Spinal cord (tissue), 10 donors: Measurements from ENCODE around the gene RMI2. TPM values are rescaled to one million over a fixed set of nuclear protein-coding genes. Genes with fewer than 3 reads are reported as not detected.
A peak's percentile ranks its signal among the peaks of the same experiment; 100 is the strongest.

Experiments used
- DNase-seq, 6 donors: peaks; one replicate each; pipeline versions ENCODE4 v3.0.0 to v3.0.0-alpha.2; 2013 to 2015; ENCODE audit warnings: low spot score in 6 of 6, low read depth in 4 of 6
- H3K27ac ChIP-seq: one replicate; pipeline ENCODE4 v1.5.1; 2013; ENCODE audit warnings: low read depth, low read length, control low read depth
- H3K27me3 ChIP-seq: one replicate; pipeline ENCODE4 v1.6.1; 2013; ENCODE audit warnings: low read length; ENCODE audit not compliant: control insufficient read depth, insufficient read depth
- H3K36me3 ChIP-seq: one replicate; pipeline ENCODE4 v1.6.1; 2013; ENCODE audit warnings: low read length; ENCODE audit not compliant: control insufficient read depth, insufficient read depth
- H3K4me1 ChIP-seq: one replicate; pipeline ENCODE4 v1.6.1; 2013; ENCODE audit warnings: low read length; ENCODE audit not compliant: control insufficient read depth, insufficient read depth
- H3K4me3 ChIP-seq: one replicate; pipeline ENCODE4 v1.5.1; 2013; ENCODE audit warnings: low read depth, low read length, control low read depth
- H3K9me3 ChIP-seq: one replicate; pipeline ENCODE4 v1.6.1; 2013; ENCODE audit warnings: low read length; ENCODE audit not compliant: control insufficient read depth, insufficient read depth
- WGBS: methylation state at CpG from one replicate; pipeline ENCODE4 v1.1.5; 2013; ENCODE audit warnings: missing lambda C conversion rate; ENCODE audit not compliant: insufficient coverage; 5-methylcytosine and 5-hydroxymethylcytosine counted together
- polyA plus RNA-seq, 2 donors: library from polyadenylated mRNA; unstranded; fragments of 120-200 nt; gene quantifications; one replicate each; pipeline ENCODE4 v1.2.1, GENCODE V29; 2013; ENCODE audit not compliant: insufficient read length in 2 of 2
- total RNA-seq, 2 donors: library from RNA; depleted of rRNA in 1 of 2; stranded (reverse); fragments of 120-200 nt in 1 of 2; fragments of >200 nt in 1 of 2; gene quantifications; one replicate each; pipeline versions ENCODE4 v1.2.3 to v1.2.4, GENCODE V29; 2013 to 2014
- donor health status: healthy.

The RMI2 gene
- total and polyA plus RNA-seq, 4 donors = 5.8 to 11.1 (median 8.0) TPM

- DNase-seq = no peak
- H3K27me3 ChIP-seq = no peaks in the 10 kb centered on the region
- no peak overlapping the region for H3K4me3 ChIP-seq
- 85% methylated on average over 27 of the region's 27 CpGs for WGBS
- H3K4me1 ChIP-seq = peaks cover 35% of the 10 kb centered on the region
- no peak overlapping the region for H3K27ac ChIP-seq
- H3K36me3 ChIP-seq = peaks cover 4% of the 10 kb centered on the region
- no peaks in the 10 kb centered on the region for H3K9me3 ChIP-seq
Observed at GRCh38 chr16:11389631-11390565, 44.6 kb downstream of the RMI2 start.

GRCh38 chr16:11390573-11391495 lies 45.6 kb downstream of the RMI2 start:
- H3K9me3 ChIP-seq = no peaks in the 10 kb centered on the region
- peaks cover 3% of the 10 kb centered on the region for H3K36me3 ChIP-seq
- H3K4me3 ChIP-seq = no peak overlapping the region
- H3K27ac ChIP-seq = peak overlapping the region; percentile 40
- peaks cover 35% of the 10 kb centered on the region for H3K4me1 ChIP-seq
- WGBS = 24% methylated on average over 14 of the region's 15 CpGs
- no peaks in the 10 kb centered on the region for H3K27me3 ChIP-seq
- DNase-seq = peak in 4 of 6 donors; percentile 15 to 85 (median 48)

- H3K36me3 ChIP-seq = peaks cover 3% of the 10 kb centered on the region
- DNase-seq = no peak
- H3K27ac ChIP-seq = no peak overlapping the region
- H3K27me3 ChIP-seq = no peaks in the 10 kb centered on the region
- WGBS = 64% methylated on average over 10 of the region's 12 CpGs
- no peak overlapping the region for H3K4me3 ChIP-seq
- H3K4me1 ChIP-seq = peaks cover 40% of the 10 kb centered on the region
- H3K9me3 ChIP-seq = no peaks in the 10 kb centered on the region
Observed at GRCh38 chr16:11391576-11391975, 46.3 kb downstream of the RMI2 start.

- WGBS = 75% methylated on average over 18 of the region's 19 CpGs
Observed at GRCh38 chr16:11392041-11392581, 46.9 kb downstream of the RMI2 start.

GRCh38 chr16:11393366-11393765 lies 48.1 kb downstream of the RMI2 start:
- no peak for DNase-seq
- H3K9me3 ChIP-seq = no peaks in the 10 kb centered on the region
- H3K27ac ChIP-seq = no peak overlapping the region
- H3K4me1 ChIP-seq = peaks cover 35% of the 10 kb centered on the region
- WGBS = 91% methylated on average over 10 of the region's 11 CpGs
- no peak overlapping the region for H3K4me3 ChIP-seq
- no peaks in the 10 kb centered on the region for H3K27me3 ChIP-seq
- peaks cover 3% of the 10 kb centered on the region for H3K36me3 ChIP-seq

More at GRCh38 chr16:11392041-11392581, 46.9 kb downstream of the RMI2 start:
- H3K36me3 ChIP-seq = peaks cover 3% of the 10 kb centered on the region
- no peaks in the 10 kb centered on the region for H3K9me3 ChIP-seq
- H3K27ac ChIP-seq = no peak overlapping the region
- peaks cover 38% of the 10 kb centered on the region for H3K4me1 ChIP-seq
- H3K27me3 ChIP-seq = no peaks in the 10 kb centered on the region
- no peak for DNase-seq
- no peak overlapping the region for H3K4me3 ChIP-seq

GRCh38 chr16:11393861-11394592 lies 48.8 kb downstream of the RMI2 start:
- no peaks in the 10 kb centered on the region for H3K9me3 ChIP-seq
- peaks cover 35% of the 10 kb centered on the region for H3K4me1 ChIP-seq
- peaks cover 3% of the 10 kb centered on the region for H3K36me3 ChIP-seq
- no peaks in the 10 kb centered on the region for H3K27me3 ChIP-seq
- no peak for DNase-seq
- no peak overlapping the region for H3K27ac ChIP-seq
- 89% methylated on average over 8 of the region's 10 CpGs for WGBS
- H3K4me3 ChIP-seq = no peak overlapping the region

GRCh38 chr16:11394593-11394960 lies 49.3 kb downstream of the RMI2 start:
- Histone ChIP-seq H3K27ac (no peak overlapping the region), H3K9me3 (no peaks in the 10 kb centered on the region), H3K4me3 (no peak overlapping the region), H3K4me1 (peaks cover 35% of the 10 kb centered on the region), H3K27me3 (no peaks in the 10 kb centered on the region), H3K36me3 (peaks cover 8% of the 10 kb centered on the region)
- 81% methylated on average over 3 of the region's 3 CpGs for WGBS
- DNase-seq = no peak

- DNase-seq = no peak
- Histone ChIP-seq H3K9me3 (no peaks in the 10 kb centered on the region), H3K27me3 (no peaks in the 10 kb centered on the region), H3K4me1 (peaks cover 30% of the 10 kb centered on the region), H3K27ac (no peak overlapping the region), H3K4me3 (no peak overlapping the region), H3K36me3 (peaks cover 8% of the 10 kb centered on the region)
- WGBS = 85% methylated on average over 14 of the region's 22 CpGs
Observed at GRCh38 chr16:11395008-11395948, 50.0 kb downstream of the RMI2 start.
